Measurements from ENCODE around the gene DDX19B.
"Not testable (repeated sequence)": the region's sequence is repeated elsewhere in the genome, so short reads cannot be mapped to it uniquely, and the experiment has no call there.

DDX19B gene

GRCh38 chr16:70298988-70299938 is at the start of gene DDX19B:
Gene DDX19B, plus strand, starts transcription at chr16:70299186. Its CDS starts 112 bp downstream, at chr16:70299298.
- DNase-seq, result peak; percentile 80

DNA sequence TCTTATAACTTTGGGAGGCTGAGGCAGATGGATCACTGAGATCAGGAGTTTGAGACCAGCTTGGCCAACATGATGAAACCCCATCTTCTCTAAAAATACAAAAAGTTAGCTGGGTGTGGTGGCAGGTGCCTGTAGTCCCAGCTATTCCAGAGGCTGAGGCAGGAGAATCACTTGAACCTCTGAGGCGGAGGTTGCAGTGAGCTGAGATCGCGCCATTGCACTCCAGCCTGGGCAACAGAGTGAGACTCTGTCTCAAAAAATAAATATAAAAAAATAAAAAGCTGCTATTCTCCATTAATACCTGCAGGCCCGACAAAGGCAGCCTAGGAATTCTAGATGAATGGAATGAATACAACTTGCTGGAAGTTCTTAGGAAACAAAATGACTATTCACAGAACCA is 49.3 kb upstream of the DDX19B start:
- not testable (repeated sequence) for DNase-seq

DNA sequence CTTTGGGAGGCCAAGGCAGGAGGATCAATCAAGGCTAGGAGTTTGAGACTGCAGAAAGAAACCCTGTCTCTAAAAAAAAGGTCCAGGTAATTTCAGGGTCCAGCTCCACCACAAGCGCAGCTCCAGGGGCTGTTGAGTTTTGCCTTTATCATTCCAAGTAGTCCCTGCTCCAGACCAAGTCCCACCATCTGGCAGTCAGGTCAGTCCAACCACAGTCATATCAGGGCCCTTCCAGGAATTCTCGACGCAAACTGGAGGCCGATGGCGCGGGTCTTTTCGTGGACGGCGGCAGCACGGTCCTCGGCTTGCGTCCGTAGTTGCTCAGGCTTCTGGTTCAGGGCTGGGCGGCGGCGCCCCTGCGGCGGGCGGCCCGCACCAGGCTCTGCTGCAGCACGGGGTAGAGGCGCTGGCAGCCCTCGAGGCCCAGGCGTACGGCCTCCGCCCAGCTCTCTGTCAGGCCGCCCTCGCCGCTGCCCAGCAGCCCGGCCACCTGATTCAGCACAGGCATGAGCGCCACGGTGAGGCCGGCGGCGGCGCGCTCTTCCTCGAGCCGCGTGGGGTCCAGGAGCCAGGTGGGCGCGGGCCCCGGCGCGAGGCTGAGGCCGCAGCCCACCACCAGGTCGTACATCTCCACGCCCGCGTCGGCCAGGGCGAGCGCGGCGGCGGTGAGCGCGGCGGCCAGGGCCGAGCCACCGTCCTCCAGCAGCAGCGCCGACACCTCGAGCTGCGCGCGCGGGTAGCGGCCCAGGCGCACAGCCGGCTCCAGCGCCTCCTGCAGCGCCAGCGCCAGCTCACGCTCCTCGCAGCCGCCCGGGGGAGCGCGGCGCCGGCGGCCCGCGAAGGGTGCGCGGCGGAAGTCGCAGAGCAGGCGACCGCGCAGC is 48.0 kb upstream of the DDX19B start:
- DNase-seq, result peak; percentile 48

- DNase-seq, result peak; percentile 93
Observed at GRCh38 chr16:70251629-70252354, 47.2 kb upstream of the DDX19B start, which contains the start of gene EXOSC6. Gene EXOSC6, minus strand, starts transcription at chr16:70251940. Its CDS starts 40 bp downstream, at chr16:70251900.

DNA sequence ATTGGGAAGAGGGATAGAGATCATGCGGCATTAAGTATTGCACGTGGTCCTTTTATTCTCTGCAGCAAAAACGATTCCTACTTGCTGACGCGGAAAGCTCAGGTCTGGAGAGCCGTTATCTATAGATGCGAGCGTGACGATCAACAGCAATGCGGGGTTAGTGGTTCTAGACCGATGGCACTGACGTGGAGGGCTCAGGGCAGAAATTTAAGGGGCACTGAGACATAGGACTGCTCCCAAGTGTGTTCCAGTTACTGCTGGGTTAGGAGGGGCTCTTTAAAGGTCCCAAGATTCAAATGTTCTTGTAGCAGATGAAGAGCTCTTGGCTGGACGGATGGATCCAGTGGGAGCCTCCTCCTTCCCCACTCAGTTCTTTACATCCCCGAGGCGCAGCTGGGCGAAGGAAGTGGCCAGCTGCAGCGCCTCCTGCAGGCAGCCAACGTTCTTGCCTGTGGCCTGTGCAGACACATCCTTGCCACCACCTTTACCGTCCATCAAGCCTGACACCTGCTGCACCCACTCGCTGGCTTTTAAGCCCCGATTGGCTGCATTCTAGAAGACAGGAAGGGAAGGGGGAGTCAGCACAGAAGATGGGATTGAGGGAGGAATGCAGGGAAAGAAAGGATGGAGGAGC is 46.5 kb upstream of the DDX19B start:
- DNase-seq, result peak; percentile 58

DNA sequence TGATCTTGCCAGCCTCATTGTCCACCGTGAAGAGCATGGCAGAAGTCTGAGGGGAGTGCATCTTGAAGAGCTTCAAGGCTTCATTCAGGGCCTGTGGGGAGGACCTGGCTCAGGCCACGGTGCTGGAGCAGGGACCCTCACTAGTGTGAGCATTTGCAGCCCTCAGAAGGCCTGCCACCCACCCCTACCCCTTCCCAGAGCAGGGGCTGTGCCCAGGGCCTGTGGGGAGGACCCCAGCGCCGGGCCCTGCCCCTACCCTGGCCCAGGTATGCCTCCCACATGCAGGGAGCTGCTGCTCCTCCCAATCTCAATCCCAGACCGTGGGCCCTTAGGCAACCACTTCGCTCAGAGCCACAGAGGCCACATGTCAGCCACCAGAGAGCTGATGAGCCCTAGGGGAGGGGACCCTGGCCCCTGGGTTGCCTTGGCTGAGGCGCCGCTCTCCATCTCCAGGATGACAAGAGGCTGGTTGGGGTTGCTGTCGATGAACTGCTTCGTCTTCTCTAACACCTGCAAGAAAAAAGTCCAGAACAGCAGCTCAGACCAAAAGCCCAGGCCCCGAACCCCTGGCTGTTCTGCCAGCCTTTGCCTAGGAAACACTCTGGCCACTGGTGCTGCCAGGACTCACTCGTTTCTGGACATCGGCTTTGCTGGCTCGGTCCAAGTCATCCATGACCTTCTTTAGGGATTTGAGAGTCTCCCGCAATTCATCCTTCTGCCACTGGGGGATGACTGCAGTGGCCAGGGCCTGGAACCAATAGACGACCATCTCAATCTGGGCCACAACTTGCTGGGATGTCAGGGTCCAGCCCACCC is 45.5 kb upstream of the DDX19B start:
- peak; percentile 63 for DNase-seq

DNA sequence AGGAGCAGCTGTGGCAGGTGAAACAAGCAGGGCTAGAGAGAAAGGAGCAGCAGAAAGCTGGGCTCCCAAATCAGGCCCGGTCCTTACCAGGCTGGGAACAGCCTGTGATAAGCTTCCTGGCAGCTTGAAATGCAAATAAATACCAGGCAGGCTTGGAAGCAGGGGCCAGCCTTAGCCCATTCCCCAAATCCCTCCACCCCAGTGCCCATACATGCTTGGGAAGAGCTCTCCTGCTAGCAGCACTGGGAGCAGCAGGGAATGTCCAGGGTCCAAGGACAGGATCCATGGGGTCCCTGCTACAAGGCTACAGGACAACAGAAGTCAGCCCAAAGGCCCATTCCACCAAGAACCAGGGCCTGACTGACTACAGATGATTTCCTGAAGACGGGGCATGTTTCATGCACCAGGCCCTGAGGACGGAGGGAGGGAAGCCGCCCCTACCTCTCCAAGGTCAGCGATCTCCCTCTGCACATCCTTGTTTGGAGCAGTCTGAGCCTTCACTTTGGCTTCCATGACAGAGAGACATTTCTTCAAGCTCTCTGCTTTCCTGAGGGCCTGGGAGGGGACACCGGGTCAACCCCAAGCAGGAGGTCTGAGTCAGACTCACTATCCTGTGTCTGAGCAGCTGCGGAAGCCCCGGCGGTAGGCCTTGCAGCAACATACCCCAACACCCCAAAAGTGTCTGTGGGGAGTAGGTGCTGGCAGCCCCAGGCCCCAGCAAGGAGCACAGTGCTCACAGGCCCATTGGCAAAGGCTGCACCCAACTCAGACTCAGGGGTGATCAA is 44.6 kb upstream of the DDX19B start:
- no peak for DNase-seq

GRCh38 chr16:70254965-70255286 is 44.1 kb upstream of the DDX19B start:
- no peak for DNase-seq

- DNase-seq, result no peak
Observed at GRCh38 chr16:70255574-70255973, 43.4 kb upstream of the DDX19B start.

DNA sequence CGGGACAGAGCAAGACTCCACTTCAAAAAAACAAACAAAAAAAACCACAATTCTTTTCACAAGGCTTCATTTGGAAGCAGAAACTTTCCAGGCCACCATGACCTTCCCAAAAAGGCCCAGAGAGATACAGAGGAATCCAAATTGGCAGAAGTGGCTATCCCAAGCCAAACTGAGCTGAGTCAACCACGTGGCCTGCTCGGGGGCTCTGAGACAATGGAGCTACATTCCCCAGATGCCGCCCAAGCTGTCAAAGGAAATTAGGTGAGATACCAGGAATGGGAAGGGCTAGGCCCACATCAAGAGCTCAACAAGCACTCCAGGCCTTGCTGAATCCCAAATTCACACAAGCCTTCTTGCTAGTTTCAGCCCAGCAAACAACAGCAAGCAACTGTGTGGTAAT is 41.6 kb upstream of the DDX19B start:
- no peak for DNase-seq

- no peak for DNase-seq
Observed at GRCh38 chr16:70258065-70258464, 40.9 kb upstream of the DDX19B start.

GRCh38 chr16:70258946-70259345 is 40.0 kb upstream of the DDX19B start:
- no peak for DNase-seq

DNA sequence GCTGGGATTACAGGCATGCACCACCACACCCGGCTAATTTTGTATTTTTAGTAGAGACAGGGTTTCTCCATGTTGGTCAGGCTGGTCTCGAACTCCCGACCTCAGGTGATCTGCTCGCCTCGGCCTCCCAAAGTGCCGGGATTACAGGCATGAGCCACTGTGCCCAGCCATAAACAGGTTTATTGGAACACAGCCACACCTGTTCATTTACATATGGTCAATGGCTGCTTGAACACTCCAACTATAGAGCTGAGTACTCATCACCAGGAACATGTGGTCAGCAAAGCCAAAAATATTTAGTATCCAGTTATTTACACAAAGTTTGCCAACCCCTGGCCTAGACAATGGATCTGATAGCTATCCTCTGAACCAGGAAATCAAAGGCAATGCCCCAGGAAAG is 39.1 kb upstream of the DDX19B start:
- DNase-seq, result not testable (repeated sequence)

GRCh38 chr16:70267516-70267915 is 31.5 kb upstream of the DDX19B start:
- peak; percentile 45 for DNase-seq

DNA sequence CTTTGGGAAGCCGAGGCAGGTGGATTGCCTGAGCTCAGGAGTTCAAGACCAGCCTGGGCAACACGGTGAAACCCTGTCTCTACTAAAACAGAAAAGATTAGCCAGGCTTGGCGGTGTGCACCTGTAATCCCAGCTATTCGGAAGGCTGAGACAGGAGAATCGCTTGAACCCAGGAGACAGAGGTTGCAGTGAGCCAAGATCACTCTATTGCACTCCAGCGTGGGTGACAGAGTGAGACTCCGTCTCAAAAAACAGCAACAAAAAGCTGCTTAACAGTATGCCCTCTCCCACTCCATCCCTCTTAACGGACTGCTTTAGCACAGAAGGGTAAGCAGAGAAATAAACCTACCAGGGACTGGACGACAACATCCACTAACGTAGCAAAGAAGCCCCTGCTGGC is 31.1 kb upstream of the DDX19B start:
- not testable (repeated sequence) for DNase-seq

- DNase-seq, result no peak
Observed at GRCh38 chr16:70269471-70269870, 29.5 kb upstream of the DDX19B start.

DNA sequence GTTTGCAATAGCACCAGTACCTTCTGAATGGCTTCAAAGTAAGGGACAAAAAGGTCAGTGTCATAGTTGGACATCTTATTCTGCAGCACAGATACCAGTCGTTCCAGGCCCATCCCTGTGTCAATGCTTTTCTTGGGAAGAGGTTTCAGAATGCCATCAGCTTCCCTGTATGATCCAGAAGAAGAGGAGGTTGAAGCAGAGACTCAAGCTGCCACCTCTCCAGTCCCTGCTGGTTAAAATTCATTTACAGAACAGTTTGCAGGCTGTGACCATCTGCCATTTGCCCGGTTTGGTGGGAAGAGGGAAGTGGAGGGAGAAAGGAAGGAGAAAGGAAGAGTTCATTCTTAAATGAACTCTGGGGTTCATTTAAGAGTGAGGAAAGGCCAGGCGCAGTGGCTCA is 28.8 kb upstream of the DDX19B start:
- DNase-seq, result no peak

DNA sequence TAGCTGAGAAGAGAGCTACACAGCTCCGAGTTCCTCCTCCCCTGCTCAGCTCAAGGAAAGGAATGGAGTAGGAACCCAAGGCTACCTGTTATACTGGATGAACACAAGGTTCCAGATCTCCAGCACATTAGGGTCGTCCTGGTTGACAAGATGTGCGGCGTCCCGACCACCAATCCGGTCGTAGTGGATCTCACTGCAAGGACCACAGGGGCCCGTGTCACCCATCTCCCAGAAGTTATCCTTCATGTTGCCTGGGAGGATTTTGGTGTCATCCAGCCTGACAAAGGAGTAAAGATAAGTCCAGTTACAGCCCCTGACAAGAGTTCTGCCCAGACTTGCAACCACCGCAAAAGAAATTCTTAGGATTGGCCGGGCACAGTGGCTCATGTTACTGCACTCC is 27.3 kb upstream of the DDX19B start:
- no peak for DNase-seq

- DNase-seq, result no peak
Observed at GRCh38 chr16:70276392-70276791, 22.6 kb upstream of the DDX19B start.

- DNase-seq, result not testable (repeated sequence)
Observed at GRCh38 chr16:70287304-70287971, 11.5 kb upstream of the DDX19B start.

Measured in stimulated activated CD8-positive, alpha-beta memory T cell treated with anti-CD3 and anti-CD28 coated beads, Interleukin-4, amount 100 ng/mL, for 48 hours (primary cell).